ENCODE results near the gene SLC25A19.
A peak's percentile ranks its signal among the peaks of the same experiment; 100 is the strongest.

SLC25A19 gene

GRCh38 chr17:75240394-75241142 is 48.7 kb downstream of the SLC25A19 start:
- peaks cover 90% of the 10 kb centered on the region for H3K36me3 ChIP-seq (ENCODE audit: low read depth)
- TF ChIP-seq, protein P1, sequence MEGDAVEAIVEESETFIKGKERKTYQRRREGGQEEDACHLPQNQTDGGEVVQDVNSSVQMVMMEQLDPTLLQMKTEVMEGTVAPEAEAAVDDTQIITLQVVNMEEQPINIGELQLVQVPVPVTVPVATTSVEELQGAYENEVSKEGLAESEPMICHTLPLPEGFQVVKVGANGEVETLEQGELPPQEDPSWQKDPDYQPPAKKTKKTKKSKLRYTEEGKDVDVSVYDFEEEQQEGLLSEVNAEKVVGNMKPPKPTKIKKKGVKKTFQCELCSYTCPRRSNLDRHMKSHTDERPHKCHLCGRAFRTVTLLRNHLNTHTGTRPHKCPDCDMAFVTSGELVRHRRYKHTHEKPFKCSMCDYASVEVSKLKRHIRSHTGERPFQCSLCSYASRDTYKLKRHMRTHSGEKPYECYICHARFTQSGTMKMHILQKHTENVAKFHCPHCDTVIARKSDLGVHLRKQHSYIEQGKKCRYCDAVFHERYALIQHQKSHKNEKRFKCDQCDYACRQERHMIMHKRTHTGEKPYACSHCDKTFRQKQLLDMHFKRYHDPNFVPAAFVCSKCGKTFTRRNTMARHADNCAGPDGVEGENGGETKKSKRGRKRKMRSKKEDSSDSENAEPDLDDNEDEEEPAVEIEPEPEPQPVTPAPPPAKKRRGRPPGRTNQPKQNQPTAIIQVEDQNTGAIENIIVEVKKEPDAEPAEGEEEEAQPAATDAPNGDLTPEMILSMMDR (IDR thresholded peaks at IDR 0.05; ENCODE audit: poor library complexity, severe bottlenecking), result peak; percentile 41
- no peaks in the 10 kb centered on the region for H3K27me3 ChIP-seq (ENCODE audit: insufficient read depth, poor library complexity, severe bottlenecking)
- no peaks in the 10 kb centered on the region for H3K4me1 ChIP-seq (ENCODE audit: insufficient read depth, poor library complexity, severe bottlenecking)
- ATAC-seq (ENCODE audit: low read depth) (peak; percentile 17; the same call in 2 of the 3 replicates), DNase-seq (ENCODE audit: low spot score) (no peak)
- no peaks in the 10 kb centered on the region for H3K9me3 ChIP-seq (ENCODE audit: severe bottlenecking)
- H3K27ac ChIP-seq (ENCODE audit: poor library complexity, severe bottlenecking), result no peak overlapping the region
- H3K4me3 ChIP-seq (ENCODE audit: severe bottlenecking), result no peak overlapping the region

GRCh38 chr17:75239778-75240393 is 49.3 kb downstream of the SLC25A19 start:
- H3K27me3 ChIP-seq (ENCODE audit: insufficient read depth, poor library complexity, severe bottlenecking), result no peaks in the 10 kb centered on the region
- no peak overlapping the region for H3K4me3 ChIP-seq (ENCODE audit: severe bottlenecking)
- no peak overlapping the region for H3K27ac ChIP-seq (ENCODE audit: poor library complexity, severe bottlenecking)
- DNase-seq (ENCODE audit: low spot score) (no peak), ATAC-seq (ENCODE audit: low read depth) (no peak)
- H3K4me1 ChIP-seq (ENCODE audit: insufficient read depth, poor library complexity, severe bottlenecking), result no peaks in the 10 kb centered on the region
- H3K9me3 ChIP-seq (ENCODE audit: severe bottlenecking), result no peaks in the 10 kb centered on the region
- H3K36me3 ChIP-seq (ENCODE audit: low read depth), result peaks cover 91% of the 10 kb centered on the region
- TF ChIP-seq, protein P1 (IDR thresholded peaks at IDR 0.05; ENCODE audit: poor library complexity, severe bottlenecking), result no peak

GRCh38 chr17:75239214-75239613 is 50.0 kb downstream of the SLC25A19 start:
- no peaks in the 10 kb centered on the region for H3K9me3 ChIP-seq (ENCODE audit: severe bottlenecking)
- no peaks in the 10 kb centered on the region for H3K4me1 ChIP-seq (ENCODE audit: insufficient read depth, poor library complexity, severe bottlenecking)
- H3K27me3 ChIP-seq (ENCODE audit: insufficient read depth, poor library complexity, severe bottlenecking), result no peaks in the 10 kb centered on the region
- ATAC-seq (ENCODE audit: low read depth) (no peak), DNase-seq (ENCODE audit: low spot score) (no peak)
- H3K27ac ChIP-seq (ENCODE audit: poor library complexity, severe bottlenecking), result no peak overlapping the region
- TF ChIP-seq, protein P1 (IDR thresholded peaks at IDR 0.05; ENCODE audit: poor library complexity, severe bottlenecking), result no peak
- H3K36me3 ChIP-seq (ENCODE audit: low read depth), result peaks cover 91% of the 10 kb centered on the region
- no peak overlapping the region for H3K4me3 ChIP-seq (ENCODE audit: severe bottlenecking)

- no peak for DNase-seq (ENCODE audit: low spot score)
Observed at GRCh38 chr17:75238684-75239191, 50.5 kb downstream of the SLC25A19 start.

More at GRCh38 chr17:75238684-75239191, 50.5 kb downstream of the SLC25A19 start:
- Histone ChIP-seq H3K36me3 (ENCODE audit: low read depth) (peaks cover 91% of the 10 kb centered on the region), H3K4me1 (ENCODE audit: insufficient read depth, poor library complexity, severe bottlenecking) (no peaks in the 10 kb centered on the region), H3K27me3 (ENCODE audit: insufficient read depth, poor library complexity, severe bottlenecking) (no peaks in the 10 kb centered on the region), H3K4me3 (ENCODE audit: severe bottlenecking) (no peak overlapping the region), H3K9me3 (ENCODE audit: severe bottlenecking) (no peaks in the 10 kb centered on the region), H3K27ac (ENCODE audit: poor library complexity, severe bottlenecking) (no peak overlapping the region)
- TF ChIP-seq, protein P1 (IDR thresholded peaks at IDR 0.05; ENCODE audit: poor library complexity, severe bottlenecking), result peak; percentile 82
- peak; percentile 74 for ATAC-seq (ENCODE audit: low read depth)
